NCI-H446 (cell line): ENCODE measurements around the gene ULK2.
"Not testable (repeated sequence)": the region's sequence is repeated elsewhere in the genome, so short reads cannot be mapped to it uniquely, and the experiment has no call there.

Experiments
- DNase-seq, 2 experiments: peaks; one replicate each; lab custom pipeline; 2025; lab: John Stamatoyannopoulos, UW

Gene ULK2

GRCh38 chr17:19766421-19767270 lies 101.1 kb downstream of the ULK2 start:
- DNase-seq: peak; percentile 40 to 79

GRCh38 chr17:19766016-19766415 lies 101.7 kb downstream of the ULK2 start:
- no peak for DNase-seq

GRCh38 chr17:19763991-19764390 lies 103.7 kb downstream of the ULK2 start:
- not testable (repeated sequence) for DNase-seq

GRCh38 chr17:19763416-19763815 lies 104.3 kb downstream of the ULK2 start:
- no peak for DNase-seq

DNA sequence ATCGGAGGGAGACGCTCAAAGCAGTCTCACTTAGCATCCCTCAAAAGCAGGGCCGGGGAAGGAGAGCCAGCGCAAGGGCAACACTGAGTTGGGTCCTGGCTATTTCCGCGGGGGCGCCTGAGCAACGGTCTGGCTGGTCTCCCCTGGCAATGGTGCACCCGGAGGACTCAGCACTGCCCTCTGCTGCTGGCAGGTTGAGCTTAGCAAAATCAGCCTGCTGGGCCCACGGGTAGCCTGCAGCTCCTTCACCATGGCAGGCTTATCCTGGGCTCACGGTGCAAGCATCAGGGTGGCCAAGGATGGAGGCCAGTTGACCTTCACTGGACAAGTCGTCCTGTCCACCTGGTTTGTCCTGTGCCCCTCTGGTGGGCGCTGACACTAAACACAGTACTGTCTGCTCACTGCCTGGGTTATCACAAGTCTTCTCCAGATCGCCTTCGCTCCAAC lies 105.2 kb downstream of the ULK2 start:
- peak; percentile 52 to 70 for DNase-seq

GRCh38 chr17:19760746-19761145 lies 107.0 kb downstream of the ULK2 start:
- no peak for DNase-seq

DNA sequence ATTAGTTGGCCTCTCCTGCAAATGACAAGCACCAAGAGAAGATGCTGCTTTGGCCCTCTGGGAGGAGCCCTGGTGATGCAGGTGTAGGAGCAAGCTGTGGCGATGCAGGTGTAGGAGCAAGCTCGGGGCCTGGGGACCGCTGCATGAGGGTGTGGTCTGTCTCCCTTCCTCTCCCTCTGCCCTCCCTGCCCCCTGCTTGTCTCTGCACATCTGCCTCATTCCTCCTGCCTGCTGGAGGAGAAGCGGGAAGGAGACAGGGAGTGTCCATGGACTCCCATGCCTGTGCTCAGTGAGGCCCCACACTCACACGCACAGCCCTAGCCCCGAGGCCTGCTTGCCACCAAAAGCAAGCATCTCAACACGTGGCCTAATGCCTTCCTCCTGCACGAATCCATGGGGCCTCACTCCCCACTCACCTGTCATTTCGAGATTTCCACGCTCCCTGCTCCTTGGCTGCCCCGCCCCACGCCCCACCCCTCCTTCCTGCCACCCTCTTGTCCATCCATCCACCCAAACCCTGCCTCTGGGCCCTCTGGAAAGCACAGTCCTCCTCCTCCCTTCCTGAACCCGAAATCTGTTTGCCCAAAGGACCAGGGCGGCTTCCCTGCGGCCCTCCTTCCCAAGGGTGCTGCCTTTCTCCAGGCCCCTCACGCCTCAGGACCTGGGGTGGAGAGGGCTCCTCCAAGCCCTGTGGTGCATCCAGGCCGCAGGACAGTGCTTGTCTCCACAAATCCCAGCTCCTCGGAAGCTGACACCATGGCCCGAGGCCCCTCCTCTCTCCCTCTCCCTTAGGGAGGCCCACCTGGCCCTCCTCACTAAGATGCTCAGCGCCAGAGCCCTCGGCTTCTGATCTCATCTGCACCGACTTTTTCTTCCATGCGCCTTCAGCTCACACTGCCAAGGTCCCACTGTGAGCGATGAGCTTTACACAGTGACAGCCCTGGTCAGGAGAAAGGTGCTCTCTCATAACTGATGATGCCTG lies 107.9 kb downstream of the ULK2 start:
- no peak for DNase-seq

DNA sequence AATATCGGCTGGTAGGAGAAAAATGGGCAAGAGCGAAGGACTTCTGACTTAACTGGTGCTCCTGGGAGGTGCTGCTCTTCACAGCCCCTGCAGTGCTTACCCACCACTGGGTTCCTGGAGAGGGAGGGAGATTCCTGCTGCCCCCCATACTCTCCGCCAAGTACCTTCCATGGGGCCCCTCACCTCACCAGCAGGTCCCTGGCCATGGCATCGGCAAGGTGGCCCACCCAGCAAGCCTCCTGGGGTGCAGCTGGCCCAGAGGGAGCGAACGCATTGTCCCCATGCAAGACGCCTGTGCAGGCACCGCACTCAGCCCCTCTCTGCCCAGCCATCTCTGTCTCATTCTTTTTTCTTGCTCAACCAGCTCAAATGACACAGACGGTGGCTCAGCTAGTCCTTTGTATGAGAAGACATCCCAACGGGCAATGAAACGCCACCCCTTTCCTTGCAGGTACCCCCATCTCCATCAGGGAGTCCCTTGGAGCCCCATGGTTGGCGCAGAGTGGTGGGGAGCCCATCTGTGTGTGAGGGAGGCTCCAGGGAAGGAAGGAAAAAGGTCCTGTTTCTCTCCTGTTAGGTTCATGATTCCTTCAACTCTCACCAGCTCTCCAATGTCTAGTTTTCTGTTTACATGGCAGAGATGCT lies 110.1 kb downstream of the ULK2 start:
- DNase-seq: no peak

GRCh38 chr17:19756546-19756945 lies 111.2 kb downstream of the ULK2 start:
- DNase-seq: no peak

DNA sequence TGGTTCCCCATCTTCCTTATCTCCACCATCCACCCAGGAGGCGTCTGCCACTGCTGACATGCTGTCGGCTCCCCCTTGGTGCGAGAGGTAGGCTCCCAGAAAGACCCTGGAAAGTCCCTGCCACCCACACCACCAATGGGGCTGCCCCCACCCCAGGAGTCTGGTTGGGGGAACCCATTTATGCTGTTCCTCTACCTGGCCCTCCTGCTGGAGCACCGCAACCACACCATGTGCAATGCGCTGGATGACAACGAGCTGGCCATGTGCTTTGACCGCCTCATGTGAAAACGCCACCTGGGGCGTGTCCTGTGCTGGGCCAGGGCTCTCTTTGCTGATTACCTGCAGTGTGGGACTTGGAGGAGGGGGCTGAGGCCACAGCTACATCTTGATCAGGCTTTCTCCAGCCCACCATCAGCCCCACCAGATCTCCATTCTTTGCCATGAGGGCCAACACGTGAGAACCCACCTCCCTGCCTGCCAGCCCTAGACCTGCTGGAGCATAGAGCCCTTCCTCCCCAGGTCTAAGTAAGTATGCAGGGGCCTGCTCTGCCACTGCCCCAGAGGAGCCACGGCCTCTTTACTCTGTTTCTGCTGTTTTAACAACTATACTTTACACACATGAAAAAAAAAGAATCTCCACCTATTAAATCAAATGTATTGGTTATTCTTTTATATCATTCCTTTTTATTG lies 111.8 kb downstream of the ULK2 start:
- DNase-seq: no peak

- no peak for DNase-seq
Observed at GRCh38 chr17:19755392-19755791, 112.3 kb downstream of the ULK2 start.

DNA sequence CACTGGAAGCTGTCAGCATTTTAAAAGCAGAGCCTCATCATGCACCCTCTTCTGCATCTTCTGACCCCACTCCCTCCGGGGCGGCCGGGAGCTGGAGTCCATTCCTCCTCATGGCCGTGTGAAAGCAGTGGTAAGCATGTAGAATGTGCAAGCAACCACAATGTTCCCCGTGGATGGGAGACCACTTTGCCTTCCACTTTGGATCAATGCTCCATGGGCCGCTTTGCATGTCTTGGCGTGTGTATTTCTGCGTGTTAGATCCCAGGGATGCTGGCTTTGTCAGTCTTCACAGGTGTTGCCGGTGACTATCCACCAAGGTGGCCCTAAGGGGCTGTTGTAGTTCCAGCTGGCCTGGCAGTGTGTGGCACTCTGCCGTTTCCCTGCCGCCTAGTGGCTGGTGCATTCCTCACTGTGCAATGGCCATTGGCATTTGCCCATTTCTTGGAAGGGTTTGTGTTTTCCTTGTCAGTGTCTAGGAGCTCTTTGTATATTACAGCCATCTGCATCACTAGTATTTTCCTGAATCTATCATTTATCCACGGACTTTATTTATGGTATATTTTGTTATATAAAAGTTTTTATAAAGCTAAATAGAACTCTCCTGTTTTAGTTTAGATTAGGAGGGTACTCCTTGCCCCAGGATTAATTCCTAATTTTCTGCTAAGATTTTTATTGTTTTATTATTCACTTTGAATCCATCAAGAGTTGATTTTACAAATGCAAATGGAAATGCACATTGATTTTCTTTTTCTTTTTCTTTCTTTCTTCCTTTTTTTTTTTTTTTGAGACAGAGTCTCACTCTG lies 113.9 kb downstream of the ULK2 start:
- peak; percentile 10 to 55 for DNase-seq

GRCh38 chr17:19753051-19753509 lies 114.7 kb downstream of the ULK2 start:
- peak; percentile 38 to 61 for DNase-seq

- DNase-seq: no peak
Observed at GRCh38 chr17:19752216-19753050, 115.3 kb downstream of the ULK2 start.

DNA sequence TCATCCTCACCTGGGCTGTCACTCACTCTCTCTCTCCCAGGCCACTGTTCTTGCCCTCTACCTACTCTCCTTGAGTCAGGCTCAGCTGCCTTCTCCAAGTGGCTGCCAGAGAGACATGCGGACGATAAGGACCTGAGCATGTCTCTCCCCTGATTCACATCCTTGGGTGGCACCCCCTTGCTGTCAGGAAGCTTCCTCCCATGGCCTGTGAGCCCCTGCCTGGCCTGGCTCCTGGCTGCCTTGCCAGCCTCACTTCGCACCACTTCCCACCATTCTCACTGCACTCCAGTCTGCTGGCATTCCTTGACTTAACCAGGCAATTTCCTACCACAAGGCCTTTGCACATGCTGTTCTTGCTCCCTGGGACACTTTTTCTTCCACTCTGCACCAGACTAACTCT lies 116.9 kb downstream of the ULK2 start:
- no peak for DNase-seq

- DNase-seq: no peak
Observed at GRCh38 chr17:19750020-19750572, 117.6 kb downstream of the ULK2 start.

DNA sequence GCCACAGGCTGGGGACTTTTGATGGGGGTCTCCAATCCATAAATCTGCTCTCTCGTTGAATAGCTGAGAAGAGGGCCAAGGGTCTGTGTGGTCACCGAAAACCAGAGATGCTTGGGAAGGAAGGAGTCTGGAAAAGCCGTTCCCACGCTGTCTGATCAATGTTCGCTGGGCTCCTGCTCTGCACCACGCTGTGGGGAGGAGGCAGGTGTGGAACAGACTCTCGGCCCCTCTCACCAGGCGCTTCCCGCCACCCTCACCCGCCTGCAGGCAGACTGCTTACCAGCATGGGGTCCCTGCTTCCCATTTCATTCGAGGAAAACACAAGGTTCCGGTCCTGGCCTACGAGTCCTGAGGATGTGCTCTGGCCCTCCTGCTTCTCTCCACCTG lies 118.9 kb downstream of the ULK2 start:
- DNase-seq: no peak

DNA sequence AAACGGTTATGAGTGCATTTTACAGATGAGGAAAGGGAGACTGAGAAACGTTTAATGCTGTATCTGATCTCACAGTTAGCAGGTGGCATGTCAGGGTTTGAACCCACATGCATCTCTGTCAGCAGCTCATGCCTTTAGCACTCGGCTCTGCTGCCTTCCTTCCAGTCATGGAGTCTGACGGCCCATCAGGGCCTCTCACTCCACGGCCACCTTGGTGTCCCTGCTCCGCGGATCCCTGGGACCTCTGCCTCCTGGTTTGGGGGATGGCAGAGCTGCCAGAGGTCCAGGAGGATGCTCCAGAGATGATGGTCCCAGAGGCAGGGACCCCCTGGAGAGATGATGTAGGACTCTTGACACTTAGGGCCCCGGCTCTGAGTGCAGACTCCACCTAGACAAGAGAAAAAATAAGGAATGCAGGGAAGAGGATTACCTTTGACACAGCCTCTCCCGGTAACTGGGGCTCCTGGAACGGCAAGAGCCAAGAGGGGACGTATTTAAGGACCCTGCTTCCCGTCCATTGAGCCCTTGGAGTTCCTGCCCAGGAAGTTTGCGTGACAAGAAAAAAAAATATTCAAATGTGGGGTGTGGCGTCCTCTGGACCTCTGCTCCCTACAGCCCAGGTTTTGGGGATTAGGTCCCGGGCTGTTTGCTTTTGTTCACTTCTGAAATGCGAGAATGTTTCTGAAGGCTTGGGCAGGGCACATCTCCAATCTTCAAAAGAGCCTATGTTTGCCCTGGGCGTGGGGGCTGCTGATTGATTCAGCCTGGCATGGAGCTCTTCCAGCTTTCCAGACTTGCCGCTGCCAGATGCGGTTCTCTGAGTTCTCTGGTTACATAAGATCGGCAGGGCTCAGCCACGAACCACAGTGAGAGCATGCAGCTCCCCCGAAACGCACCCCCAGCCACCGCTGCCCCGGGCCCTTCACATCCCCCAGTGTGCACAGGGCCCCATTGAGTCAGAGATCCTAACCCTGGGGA lies 119.6 kb downstream of the ULK2 start, which contains the start of gene ALDH3A1:
TSS of gene ALDH3A1 (minus strand) at position 470 of the 978 bp plus-strand sequence. CDS start 3,169 bp downstream, outside the sequence.
- peak in 1 of 2 experiments; percentile 36 for DNase-seq
